Erythroblast (primary cell): ENCODE measurements around the gene ID1.
"Not testable (repeated sequence)": the region's sequence is repeated elsewhere in the genome, so short reads cannot be mapped to it uniquely, and the experiment has no call there.

Experiments
- GATA1 ChIP-seq: IDR thresholded peaks from 2 replicates; pipeline ENCODE4 v1.6.1; 2011; ENCODE audit warnings: low read depth, mild to moderate bottlenecking, control low read depth, low read length, moderate library complexity
- POLR2A ChIP-seq: IDR thresholded peaks from 2 replicates; pipeline ENCODE4 v1.6.1; 2011; ENCODE audit warnings: mild to moderate bottlenecking, low read length

DNA sequence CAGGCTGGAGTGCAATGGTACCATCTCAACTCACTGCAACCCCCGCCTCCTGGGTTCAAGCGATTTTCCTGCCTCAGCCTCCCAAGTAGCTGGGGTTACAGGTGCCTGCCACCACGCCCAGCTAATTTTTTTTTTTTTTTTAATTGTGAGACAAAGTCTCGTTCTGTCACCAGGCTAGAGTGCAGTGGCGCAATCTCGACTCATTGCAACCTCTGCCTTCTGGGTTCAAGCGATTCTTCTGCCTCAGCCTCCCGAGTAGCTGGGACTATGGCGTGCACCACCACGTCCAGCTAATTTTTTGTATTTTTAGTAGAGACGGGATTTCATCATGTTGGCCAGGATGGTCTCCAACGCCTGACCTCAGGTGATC is 7.2 kb downstream of the ID1 start:
- TF ChIP-seq POLR2A, GATA1: not testable (repeated sequence)
